HepG2 (cell line): ENCODE measurements around the gene VPS11. TPM values are rescaled to one million over a fixed set of nuclear protein-coding genes. Genes with fewer than 3 reads are reported as not detected.
A peak's percentile ranks its signal among the peaks of the same experiment; 100 is the strongest.

Experiments
- ATM ChIP-seq: fragments of 450-650 bp; IDR thresholded peaks from 2 replicates; pipeline ENCODE4 v1.7.1; 2017; ENCODE audit warnings: mild to moderate bottlenecking, borderline replicate concordance
- CREB1 ChIP-seq, 2 experiments: fragments of 450-650 bp in 1 of 2; IDR thresholded peaks; 2 replicates each; pipeline ENCODE4 v1.6.1; 2016 to 2017; ENCODE audit warnings: control low read depth in 1 of 2, mild to moderate bottlenecking in 1 of 2, missing compliant biosample characterization in 1 of 2, missing genetic modification characterization in 1 of 2
- ELK4 ChIP-seq: sonication (generic); formaldehyde crosslinking; IDR thresholded peaks from 2 replicates; pipeline ENCODE4 v1.9.0; 2021; ENCODE audit warnings: missing genetic modification reagents, borderline replicate concordance
- HNRNPUL1 ChIP-seq: fragments of 200-400 bp; formaldehyde crosslinking; IDR thresholded peaks from 2 replicates; pipeline ENCODE4 v1.6.1; 2017; ENCODE audit warnings: low read depth, mild to moderate bottlenecking, low read length, moderate library complexity
- SSRP1 ChIP-seq: IDR thresholded peaks from 2 replicates; pipeline ENCODE4 v1.6.1; 2016; ENCODE audit warnings: control low read depth
- TBX3 ChIP-seq: fragments of 450-650 bp; IDR thresholded peaks from 2 replicates; pipeline ENCODE4 v1.6.1; 2017; ENCODE audit warnings: antibody characterized with exemption, mild to moderate bottlenecking, inconsistent platforms, borderline replicate concordance
- ZNF350 ChIP-seq: sonication (generic); formaldehyde crosslinking; IDR thresholded peaks from 2 replicates; pipeline ENCODE4 v1.4.0; 2020; ENCODE audit warnings: mild to moderate bottlenecking, low read depth, missing genetic modification reagents, borderline replicate concordance
- ZNF354B ChIP-seq: sonication (generic); formaldehyde crosslinking; IDR thresholded peaks from 2 replicates; pipeline ENCODE4 v1.8.0; 2022; ENCODE audit warnings: mild to moderate bottlenecking, missing genetic modification reagents
- ZNF687 ChIP-seq: sonication (generic); formaldehyde crosslinking; IDR thresholded peaks from 2 replicates; pipeline ENCODE4 v1.5.1; 2020; ENCODE audit warnings: mild to moderate bottlenecking, missing genetic modification reagents, moderate library complexity
- ZNF7 ChIP-seq: IDR thresholded peaks from 2 replicates; pipeline ENCODE4 v1.6.1; 2016; ENCODE audit warnings: missing biosample characterization, missing genetic modification reagents
- ZNF737 ChIP-seq: sonication (generic); formaldehyde crosslinking; IDR thresholded peaks from 2 replicates; pipeline ENCODE4 v1.5.0; 2020; ENCODE audit warnings: missing genetic modification reagents, mild to moderate bottlenecking, borderline replicate concordance
- ZNF878 ChIP-seq: sonication (generic); formaldehyde crosslinking; IDR thresholded peaks from 2 replicates; pipeline ENCODE4 v1.8.1; 2023; ENCODE audit warnings: mild to moderate bottlenecking, missing genetic modification reagents, moderate library complexity
- polyA plus RNA-seq, 8 experiments: library from polyadenylated mRNA; depleted of rRNA in 3 of 8; stranded (reverse) in 7 of 8; unstranded in 1 of 8; fragments of >200 nt; fragmentation: Illumina TruSeq in 4 of 8; extraction: Trizol in 4 of 8; gene quantifications; 2 replicates each; pipeline versions ENCODE4 v1.2.1 to v1.2.3, GENCODE V29; 2011 to 2016; ENCODE audit warnings: low read depth in 4 of 8, missing spikeins in 1 of 8, mixed read lengths in 1 of 8; ENCODE audit not compliant: insufficient read depth in 1 of 8
- total RNA-seq, 5 experiments: library from RNA; depleted of rRNA; stranded (reverse); fragments of >200 nt; fragmentation: Illumina TruSeq; extraction: Trizol; gene quantifications; 2 replicates each; pipeline ENCODE4 v1.2.3, GENCODE V29; 2016; ENCODE audit warnings: low read depth in 1 of 5
- TF ChIP-seq, protein P1 (sequence below): sonication (generic); formaldehyde crosslinking; IDR thresholded peaks from 2 replicates; pipeline ENCODE4 v1.4.0; 2020; ENCODE audit warnings: missing genetic modification reagents
- TF ChIP-seq, protein P2 (sequence below): sonication (generic); formaldehyde crosslinking; IDR thresholded peaks from 2 replicates; pipeline ENCODE4 v1.5.0; 2020; ENCODE audit warnings: missing genetic modification reagents
- TF ChIP-seq, protein P3 (sequence below), 2 experiments: sonication (generic) in 1 of 2; formaldehyde crosslinking in 1 of 2; IDR thresholded peaks; 2 replicates each; pipeline versions ENCODE4 v1.4.0 to v1.6.1; 2016 to 2020; ENCODE audit warnings: borderline replicate concordance in 1 of 2, low read depth in 1 of 2, mild to moderate bottlenecking in 1 of 2, missing genetic modification reagents in 1 of 2

Gene VPS11
- total and polyA plus RNA-seq, 2 of the 13 experiments (the other 11 are each of a cell fraction or from before 2014, with no cell fraction given): 13.7 to 21.6 TPM

- TF ChIP-seq ZNF687 (no peak), ZNF354B (no peak), ZNF878 (CRISPR knock-in tag) (no peak), ZNF7 (CRISPR knock-in tag) (no peak), TBX3 (peak; percentile 46; the same call in 1 of the 2 replicates), ZNF737 (CRISPR knock-in tag) (no peak), ELK4 (CRISPR knock-in tag) (no peak), HNRNPUL1 (no peak), SSRP1 (no peak), ZNF350 (CRISPR knock-in tag) (0 out of 2 replicates have a peak, but pooled peaks have one; percentile 38), ATM (no peak), CREB1 (IDR thresholded peaks at IDR 0.05) (no peak), CREB1 (CRISPR knock-in tag; IDR thresholded peaks at IDR 0.05) (peak; percentile 58)
- TF ChIP-seq, protein P1, sequence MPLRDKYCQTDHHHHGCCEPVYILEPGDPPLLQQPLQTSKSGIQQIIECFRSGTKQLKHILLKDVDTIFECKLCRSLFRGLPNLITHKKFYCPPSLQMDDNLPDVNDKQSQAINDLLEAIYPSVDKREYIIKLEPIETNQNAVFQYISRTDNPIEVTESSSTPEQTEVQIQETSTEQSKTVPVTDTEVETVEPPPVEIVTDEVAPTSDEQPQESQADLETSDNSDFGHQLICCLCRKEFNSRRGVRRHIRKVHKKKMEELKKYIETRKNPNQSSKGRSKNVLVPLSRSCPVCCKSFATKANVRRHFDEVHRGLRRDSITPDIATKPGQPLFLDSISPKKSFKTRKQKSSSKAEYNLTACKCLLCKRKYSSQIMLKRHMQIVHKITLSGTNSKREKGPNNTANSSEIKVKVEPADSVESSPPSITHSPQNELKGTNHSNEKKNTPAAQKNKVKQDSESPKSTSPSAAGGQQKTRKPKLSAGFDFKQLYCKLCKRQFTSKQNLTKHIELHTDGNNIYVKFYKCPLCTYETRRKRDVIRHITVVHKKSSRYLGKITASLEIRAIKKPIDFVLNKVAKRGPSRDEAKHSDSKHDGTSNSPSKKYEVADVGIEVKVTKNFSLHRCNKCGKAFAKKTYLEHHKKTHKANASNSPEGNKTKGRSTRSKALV (CRISPR knock-in tag): no peak
- TF ChIP-seq, protein P2, sequence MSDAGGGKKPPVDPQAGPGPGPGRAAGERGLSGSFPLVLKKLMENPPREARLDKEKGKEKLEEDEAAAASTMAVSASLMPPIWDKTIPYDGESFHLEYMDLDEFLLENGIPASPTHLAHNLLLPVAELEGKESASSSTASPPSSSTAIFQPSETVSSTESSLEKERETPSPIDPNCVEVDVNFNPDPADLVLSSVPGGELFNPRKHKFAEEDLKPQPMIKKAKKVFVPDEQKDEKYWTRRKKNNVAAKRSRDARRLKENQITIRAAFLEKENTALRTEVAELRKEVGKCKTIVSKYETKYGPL (CRISPR knock-in tag): no peak
- TF ChIP-seq, protein P3, sequence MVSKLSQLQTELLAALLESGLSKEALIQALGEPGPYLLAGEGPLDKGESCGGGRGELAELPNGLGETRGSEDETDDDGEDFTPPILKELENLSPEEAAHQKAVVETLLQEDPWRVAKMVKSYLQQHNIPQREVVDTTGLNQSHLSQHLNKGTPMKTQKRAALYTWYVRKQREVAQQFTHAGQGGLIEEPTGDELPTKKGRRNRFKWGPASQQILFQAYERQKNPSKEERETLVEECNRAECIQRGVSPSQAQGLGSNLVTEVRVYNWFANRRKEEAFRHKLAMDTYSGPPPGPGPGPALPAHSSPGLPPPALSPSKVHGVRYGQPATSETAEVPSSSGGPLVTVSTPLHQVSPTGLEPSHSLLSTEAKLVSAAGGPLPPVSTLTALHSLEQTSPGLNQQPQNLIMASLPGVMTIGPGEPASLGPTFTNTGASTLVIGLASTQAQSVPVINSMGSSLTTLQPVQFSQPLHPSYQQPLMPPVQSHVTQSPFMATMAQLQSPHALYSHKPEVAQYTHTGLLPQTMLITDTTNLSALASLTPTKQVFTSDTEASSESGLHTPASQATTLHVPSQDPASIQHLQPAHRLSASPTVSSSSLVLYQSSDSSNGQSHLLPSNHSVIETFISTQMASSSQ (IDR thresholded peaks at IDR 0.05; ENCODE audit: low read depth): no peak
- TF ChIP-seq, protein P3 (CRISPR knock-in tag; IDR thresholded peaks at IDR 0.05; ENCODE audit: borderline replicate concordance): no peak
Observed at GRCh38 chr11:119108857-119109221, 41.2 kb downstream of the VPS11 start (continued).
